ENCODE results near the gene SYTL2. TPM values are rescaled to one million over a fixed set of nuclear protein-coding genes. Genes with fewer than 3 reads are reported as not detected.

SYTL2 gene
- total and polyA plus RNA-seq, 4 donors: 2.6 to 27.4 (median 4.4) TPM

DNA sequence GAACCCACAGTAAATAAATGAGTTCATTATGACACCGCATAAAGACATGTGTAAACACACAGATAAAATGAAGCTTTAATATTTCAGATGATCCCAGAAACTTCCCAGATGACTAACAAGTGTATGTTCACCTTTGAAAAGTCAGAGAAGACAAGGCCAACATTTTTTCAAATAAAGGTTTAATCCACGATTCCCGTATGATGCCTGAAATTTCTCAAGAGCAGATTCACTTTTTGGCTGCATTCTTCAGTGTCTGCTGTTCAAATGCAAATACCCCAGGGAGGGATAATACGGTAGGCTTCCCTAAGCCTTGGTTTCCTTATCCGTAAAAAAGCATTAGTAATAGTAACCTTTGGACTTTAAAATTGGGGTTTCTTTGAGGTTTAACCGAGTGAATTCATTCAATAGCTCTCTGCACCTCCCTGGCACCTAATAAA, 62.5 kb downstream of the SYTL2 start:
- Histone ChIP-seq H3K9ac (ENCODE audit: low read depth in 1 of 2, low read length in 2 of 2) (no peak overlapping the region), H3K9me3 (ENCODE audit: control insufficient read depth in 4 of 4, low read length in 3 of 4) (no peaks in the 10 kb centered on the region), H3K36me3 (ENCODE audit: control insufficient read depth in 4 of 4, insufficient read depth in 3 of 4, low read depth in 1 of 4, low read length in 3 of 4) (no peaks in the 10 kb centered on the region), H3K4me1 (ENCODE audit: control insufficient read depth in 4 of 4, insufficient read depth in 4 of 4, low read length in 3 of 4) (no peaks in the 10 kb centered on the region), H3K27me3 (ENCODE audit: control insufficient read depth in 4 of 4, insufficient read depth in 4 of 4, low read length in 3 of 4) (no peaks in the 10 kb centered on the region), H3K4me3 (ENCODE audit: low read depth in 1 of 3, low read length in 3 of 3) (no peak overlapping the region), H3K27ac (ENCODE audit: low read depth in 1 of 2, low read length in 2 of 2) (no peak overlapping the region)
- TF ChIP-seq FOXA1 (IDR thresholded peaks at IDR 0.05) (no peak), HNF4A (conservative IDR thresholded peaks at IDR 0.05) (no peak), FOXA2 (IDR thresholded peaks at IDR 0.05) (no peak), GABPA (IDR thresholded peaks at IDR 0.05 in 1 of 2, conservative IDR thresholded peaks at IDR 0.05 in 1 of 2) (no peak), HNF4G (IDR thresholded peaks at IDR 0.05) (no peak), SP1 (IDR thresholded peaks at IDR 0.05) (no peak), NR2F2 (IDR thresholded peaks at IDR 0.05) (no peak), YY1 (IDR thresholded peaks at IDR 0.05) (no peak), TAF1 (conservative IDR thresholded peaks at IDR 0.05) (no peak), RAD21 (IDR thresholded peaks at IDR 0.05) (no peak)
- TF ChIP-seq, protein P1, sequence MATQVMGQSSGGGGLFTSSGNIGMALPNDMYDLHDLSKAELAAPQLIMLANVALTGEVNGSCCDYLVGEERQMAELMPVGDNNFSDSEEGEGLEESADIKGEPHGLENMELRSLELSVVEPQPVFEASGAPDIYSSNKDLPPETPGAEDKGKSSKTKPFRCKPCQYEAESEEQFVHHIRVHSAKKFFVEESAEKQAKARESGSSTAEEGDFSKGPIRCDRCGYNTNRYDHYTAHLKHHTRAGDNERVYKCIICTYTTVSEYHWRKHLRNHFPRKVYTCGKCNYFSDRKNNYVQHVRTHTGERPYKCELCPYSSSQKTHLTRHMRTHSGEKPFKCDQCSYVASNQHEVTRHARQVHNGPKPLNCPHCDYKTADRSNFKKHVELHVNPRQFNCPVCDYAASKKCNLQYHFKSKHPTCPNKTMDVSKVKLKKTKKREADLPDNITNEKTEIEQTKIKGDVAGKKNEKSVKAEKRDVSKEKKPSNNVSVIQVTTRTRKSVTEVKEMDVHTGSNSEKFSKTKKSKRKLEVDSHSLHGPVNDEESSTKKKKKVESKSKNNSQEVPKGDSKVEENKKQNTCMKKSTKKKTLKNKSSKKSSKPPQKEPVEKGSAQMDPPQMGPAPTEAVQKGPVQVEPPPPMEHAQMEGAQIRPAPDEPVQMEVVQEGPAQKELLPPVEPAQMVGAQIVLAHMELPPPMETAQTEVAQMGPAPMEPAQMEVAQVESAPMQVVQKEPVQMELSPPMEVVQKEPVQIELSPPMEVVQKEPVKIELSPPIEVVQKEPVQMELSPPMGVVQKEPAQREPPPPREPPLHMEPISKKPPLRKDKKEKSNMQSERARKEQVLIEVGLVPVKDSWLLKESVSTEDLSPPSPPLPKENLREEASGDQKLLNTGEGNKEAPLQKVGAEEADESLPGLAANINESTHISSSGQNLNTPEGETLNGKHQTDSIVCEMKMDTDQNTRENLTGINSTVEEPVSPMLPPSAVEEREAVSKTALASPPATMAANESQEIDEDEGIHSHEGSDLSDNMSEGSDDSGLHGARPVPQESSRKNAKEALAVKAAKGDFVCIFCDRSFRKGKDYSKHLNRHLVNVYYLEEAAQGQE (IDR thresholded peaks at IDR 0.05): no peak
- DNase-seq (ENCODE audit: low spot score): no peak
- 79% methylated on average over 6 of the region's 6 CpGs for whole genome bisulfite sequencing

DNA sequence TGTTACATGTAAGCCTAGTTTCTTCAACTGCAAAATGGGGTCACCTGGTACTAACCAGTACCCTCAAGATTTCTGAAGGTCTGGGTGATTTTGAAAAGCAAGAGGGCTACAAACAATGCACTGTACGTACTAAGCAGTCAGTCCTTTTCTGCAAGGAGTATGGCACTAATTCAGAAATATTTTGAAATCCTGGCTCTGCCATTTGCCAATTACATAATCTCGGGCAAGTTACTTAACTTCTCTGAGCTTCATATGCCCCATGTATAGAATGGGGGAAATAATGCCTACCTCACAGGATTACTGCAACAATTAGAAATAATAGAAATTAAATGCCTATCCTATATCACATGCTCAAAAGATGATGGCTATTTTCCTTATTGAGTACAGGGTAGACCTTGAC, 64.3 kb downstream of the SYTL2 start:
- H3K27ac ChIP-seq (ENCODE audit: low read depth in 1 of 2, low read length in 2 of 2): no peak overlapping the region
- H3K36me3 ChIP-seq (ENCODE audit: control insufficient read depth in 4 of 4, insufficient read depth in 3 of 4, low read depth in 1 of 4, low read length in 3 of 4): no peaks in the 10 kb centered on the region
- peaks cover 0 to 2% (median 0%) of the 10 kb centered on the region in 4 donors for H3K27me3 ChIP-seq (ENCODE audit: control insufficient read depth in 4 of 4, insufficient read depth in 4 of 4, low read length in 3 of 4)
- DNase-seq (ENCODE audit: low spot score): no peak
- WGBS: 37% methylated on average over 2 of the region's 2 CpGs
- H3K9me3 ChIP-seq (ENCODE audit: control insufficient read depth in 4 of 4, low read length in 3 of 4): no peaks in the 10 kb centered on the region
- no peak overlapping the region for H3K9ac ChIP-seq (ENCODE audit: low read depth in 1 of 2, low read length in 2 of 2)
- H3K4me3 ChIP-seq (ENCODE audit: low read depth in 1 of 3, low read length in 3 of 3): no peak overlapping the region
- H3K4me1 ChIP-seq (ENCODE audit: control insufficient read depth in 4 of 4, insufficient read depth in 4 of 4, low read length in 3 of 4): no peaks in the 10 kb centered on the region
- TF ChIP-seq RXRA (IDR thresholded peaks at IDR 0.05) (no peak), EGR1 (IDR thresholded peaks at IDR 0.05; ENCODE audit: low read depth in 2 of 2) (no peak), YY1 (IDR thresholded peaks at IDR 0.05) (no peak), FOXA1 (IDR thresholded peaks at IDR 0.05) (no peak)
- TF ChIP-seq, protein P2, sequence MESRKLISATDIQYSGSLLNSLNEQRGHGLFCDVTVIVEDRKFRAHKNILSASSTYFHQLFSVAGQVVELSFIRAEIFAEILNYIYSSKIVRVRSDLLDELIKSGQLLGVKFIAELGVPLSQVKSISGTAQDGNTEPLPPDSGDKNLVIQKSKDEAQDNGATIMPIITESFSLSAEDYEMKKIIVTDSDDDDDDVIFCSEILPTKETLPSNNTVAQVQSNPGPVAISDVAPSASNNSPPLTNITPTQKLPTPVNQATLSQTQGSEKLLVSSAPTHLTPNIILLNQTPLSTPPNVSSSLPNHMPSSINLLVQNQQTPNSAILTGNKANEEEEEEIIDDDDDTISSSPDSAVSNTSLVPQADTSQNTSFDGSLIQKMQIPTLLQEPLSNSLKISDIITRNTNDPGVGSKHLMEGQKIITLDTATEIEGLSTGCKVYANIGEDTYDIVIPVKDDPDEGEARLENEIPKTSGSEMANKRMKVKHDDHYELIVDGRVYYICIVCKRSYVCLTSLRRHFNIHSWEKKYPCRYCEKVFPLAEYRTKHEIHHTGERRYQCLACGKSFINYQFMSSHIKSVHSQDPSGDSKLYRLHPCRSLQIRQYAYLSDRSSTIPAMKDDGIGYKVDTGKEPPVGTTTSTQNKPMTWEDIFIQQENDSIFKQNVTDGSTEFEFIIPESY (IDR thresholded peaks at IDR 0.05): no peak

DNA sequence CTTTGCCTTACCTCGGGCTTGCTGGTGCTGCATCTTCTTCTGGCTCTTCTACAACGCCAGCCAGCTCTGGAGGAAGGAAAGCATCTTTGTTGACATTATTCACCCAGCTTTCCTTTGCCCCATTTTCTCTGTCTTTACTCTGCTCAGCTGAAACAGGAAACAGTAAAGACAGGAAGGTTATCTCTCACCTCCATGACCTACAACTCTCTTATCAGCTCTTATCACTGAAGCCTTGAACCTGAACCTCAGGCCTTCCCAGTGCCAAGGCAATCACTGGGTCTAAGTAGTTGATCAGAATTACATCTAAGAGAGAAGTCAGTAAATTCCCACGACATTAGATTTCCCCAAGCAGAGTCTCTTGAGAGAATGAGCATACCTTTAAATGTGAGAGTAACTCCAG, 65.3 kb downstream of the SYTL2 start:
- no peaks in the 10 kb centered on the region for H3K36me3 ChIP-seq (ENCODE audit: control insufficient read depth in 4 of 4, insufficient read depth in 3 of 4, low read depth in 1 of 4, low read length in 3 of 4)
- H3K4me3 ChIP-seq (ENCODE audit: low read depth in 1 of 3, low read length in 3 of 3): no peak overlapping the region
- no peak overlapping the region for H3K27ac ChIP-seq (ENCODE audit: low read depth in 1 of 2, low read length in 2 of 2)
- TF ChIP-seq NR2F2 (IDR thresholded peaks at IDR 0.05) (peak; percentile 60), JUND (IDR thresholded peaks at IDR 0.05) (no peak), TAF1 (conservative IDR thresholded peaks at IDR 0.05) (no peak), HNF4G (IDR thresholded peaks at IDR 0.05) (no peak)
- peaks cover 0 to 2% (median 0%) of the 10 kb centered on the region in 4 donors for H3K27me3 ChIP-seq (ENCODE audit: control insufficient read depth in 4 of 4, insufficient read depth in 4 of 4, low read length in 3 of 4)
- no peaks in the 10 kb centered on the region for H3K4me1 ChIP-seq (ENCODE audit: control insufficient read depth in 4 of 4, insufficient read depth in 4 of 4, low read length in 3 of 4)
- H3K9ac ChIP-seq (ENCODE audit: low read depth in 1 of 2, low read length in 2 of 2): no peak overlapping the region
- WGBS: 43% methylated on average over 3 of the region's 3 CpGs
- DNase-seq (ENCODE audit: low spot score): no peak
- no peaks in the 10 kb centered on the region for H3K9me3 ChIP-seq (ENCODE audit: control insufficient read depth in 4 of 4, low read length in 3 of 4)

Measured in liver (tissue), 9 donors.